ENCODE results near the gene KLHL11. TPM values are rescaled to one million over a fixed set of nuclear protein-coding genes. Genes with fewer than 3 reads are reported as not detected.

Gene KLHL11
- total and polyA plus RNA-seq, 2 experiments from 2014 or later = 8.7 to 25.5 TPM

DNA sequence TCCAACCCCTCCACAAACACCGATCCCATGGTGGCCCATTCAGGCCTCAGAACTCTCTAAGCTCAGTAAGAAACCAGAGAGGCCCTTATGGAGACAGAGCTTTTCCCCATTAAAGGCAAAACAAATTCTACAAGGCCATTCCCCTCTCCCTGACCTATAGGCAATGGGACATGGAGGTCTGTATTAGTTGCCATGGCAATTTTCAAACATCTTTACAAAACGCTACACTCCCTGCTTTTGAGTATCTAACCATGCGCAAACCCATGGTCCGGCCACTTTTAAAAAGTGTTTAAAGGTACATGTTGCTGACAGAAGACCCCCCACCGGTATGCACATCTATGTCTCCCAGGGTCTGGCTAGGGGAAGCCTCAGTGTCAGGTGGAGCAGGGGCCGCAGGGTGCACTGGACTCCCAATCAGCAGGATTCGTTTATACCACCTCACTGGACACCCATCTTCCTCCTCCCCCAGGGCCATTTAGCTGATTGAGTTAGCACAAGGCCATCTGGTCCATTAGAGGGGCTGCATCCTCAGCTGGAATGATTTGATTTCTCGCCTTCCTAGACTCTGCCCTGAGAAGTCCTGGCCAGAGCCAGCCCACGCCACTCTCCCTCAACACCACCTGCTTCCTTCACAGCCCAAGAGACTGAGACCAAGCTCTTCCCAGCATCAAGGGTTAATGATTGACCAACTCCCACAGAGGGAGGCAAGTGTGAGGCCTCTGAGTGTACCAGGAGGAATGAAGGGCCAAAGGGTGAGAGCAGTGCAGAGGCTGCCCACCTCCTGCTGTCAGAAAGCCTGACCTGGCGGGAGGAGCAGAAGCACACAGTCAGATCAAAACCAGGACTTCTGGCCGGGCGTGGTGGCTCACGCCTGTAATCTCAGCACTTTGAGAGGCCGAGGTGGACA lies 42.7 kb upstream of the KLHL11 start (continued):
- TF ChIP-seq, protein P1, sequence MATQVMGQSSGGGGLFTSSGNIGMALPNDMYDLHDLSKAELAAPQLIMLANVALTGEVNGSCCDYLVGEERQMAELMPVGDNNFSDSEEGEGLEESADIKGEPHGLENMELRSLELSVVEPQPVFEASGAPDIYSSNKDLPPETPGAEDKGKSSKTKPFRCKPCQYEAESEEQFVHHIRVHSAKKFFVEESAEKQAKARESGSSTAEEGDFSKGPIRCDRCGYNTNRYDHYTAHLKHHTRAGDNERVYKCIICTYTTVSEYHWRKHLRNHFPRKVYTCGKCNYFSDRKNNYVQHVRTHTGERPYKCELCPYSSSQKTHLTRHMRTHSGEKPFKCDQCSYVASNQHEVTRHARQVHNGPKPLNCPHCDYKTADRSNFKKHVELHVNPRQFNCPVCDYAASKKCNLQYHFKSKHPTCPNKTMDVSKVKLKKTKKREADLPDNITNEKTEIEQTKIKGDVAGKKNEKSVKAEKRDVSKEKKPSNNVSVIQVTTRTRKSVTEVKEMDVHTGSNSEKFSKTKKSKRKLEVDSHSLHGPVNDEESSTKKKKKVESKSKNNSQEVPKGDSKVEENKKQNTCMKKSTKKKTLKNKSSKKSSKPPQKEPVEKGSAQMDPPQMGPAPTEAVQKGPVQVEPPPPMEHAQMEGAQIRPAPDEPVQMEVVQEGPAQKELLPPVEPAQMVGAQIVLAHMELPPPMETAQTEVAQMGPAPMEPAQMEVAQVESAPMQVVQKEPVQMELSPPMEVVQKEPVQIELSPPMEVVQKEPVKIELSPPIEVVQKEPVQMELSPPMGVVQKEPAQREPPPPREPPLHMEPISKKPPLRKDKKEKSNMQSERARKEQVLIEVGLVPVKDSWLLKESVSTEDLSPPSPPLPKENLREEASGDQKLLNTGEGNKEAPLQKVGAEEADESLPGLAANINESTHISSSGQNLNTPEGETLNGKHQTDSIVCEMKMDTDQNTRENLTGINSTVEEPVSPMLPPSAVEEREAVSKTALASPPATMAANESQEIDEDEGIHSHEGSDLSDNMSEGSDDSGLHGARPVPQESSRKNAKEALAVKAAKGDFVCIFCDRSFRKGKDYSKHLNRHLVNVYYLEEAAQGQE (IDR thresholded peaks at IDR 0.05; ENCODE audit: unreplicated experiment) = no peak
- TF ChIP-seq POLR2AphosphoS5 (IDR thresholded peaks at IDR 0.05; ENCODE audit: low read depth) (no peak), CREB1 (CRISPR knock-in tag; IDR thresholded peaks at IDR 0.05; ENCODE audit: low read depth) (no peak), NANOG (IDR thresholded peaks at IDR 0.05; ENCODE audit: borderline replicate concordance) (no peak), STAT1 (IDR thresholded peaks at IDR 0.05; ENCODE audit: unreplicated experiment) (no peak), EZH2 (IDR thresholded peaks at IDR 0.05; ENCODE audit: low read depth, unreplicated experiment) (no peak), EZH2phosphoT487 (IDR thresholded peaks at IDR 0.05; ENCODE audit: unreplicated experiment) (no peak), ZNF331 (CRISPR knock-in tag; IDR thresholded peaks at IDR 0.05; ENCODE audit: low read depth) (no peak)
- TF ChIP-seq, protein P2, sequence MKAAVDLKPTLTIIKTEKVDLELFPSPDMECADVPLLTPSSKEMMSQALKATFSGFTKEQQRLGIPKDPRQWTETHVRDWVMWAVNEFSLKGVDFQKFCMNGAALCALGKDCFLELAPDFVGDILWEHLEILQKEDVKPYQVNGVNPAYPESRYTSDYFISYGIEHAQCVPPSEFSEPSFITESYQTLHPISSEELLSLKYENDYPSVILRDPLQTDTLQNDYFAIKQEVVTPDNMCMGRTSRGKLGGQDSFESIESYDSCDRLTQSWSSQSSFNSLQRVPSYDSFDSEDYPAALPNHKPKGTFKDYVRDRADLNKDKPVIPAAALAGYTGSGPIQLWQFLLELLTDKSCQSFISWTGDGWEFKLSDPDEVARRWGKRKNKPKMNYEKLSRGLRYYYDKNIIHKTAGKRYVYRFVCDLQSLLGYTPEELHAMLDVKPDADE (IDR thresholded peaks at IDR 0.05) = no peak

DNA sequence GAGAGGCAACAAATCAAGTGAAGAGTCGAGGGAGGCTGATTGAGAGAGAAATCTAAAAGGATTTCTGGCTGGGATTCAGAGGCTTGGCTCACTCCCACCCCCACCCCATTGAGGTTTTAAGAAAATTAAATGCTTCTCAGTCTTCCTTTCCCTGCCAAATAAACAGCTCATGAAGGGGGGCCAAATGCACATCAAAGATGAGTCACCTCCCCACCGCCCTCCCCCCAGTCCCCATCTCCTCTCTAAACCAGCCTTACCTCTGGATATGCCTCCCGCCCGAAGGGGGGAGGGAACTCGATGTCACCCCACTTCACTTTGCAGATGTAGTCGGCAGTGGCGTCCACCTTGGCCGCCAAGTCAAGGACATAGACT lies 41.9 kb upstream of the KLHL11 start:
- Histone ChIP-seq H3K9me2 (ENCODE audit: insufficient read depth) (no peaks in the 10 kb centered on the region), H3K4me1 (ENCODE audit: insufficient read depth) (no peaks in the 10 kb centered on the region), H3K27me3 (ENCODE audit: insufficient read depth) (no peaks in the 10 kb centered on the region), H4K20me1 (replicated peaks; ENCODE audit: insufficient read depth) (peaks cover 50% of the 10 kb centered on the region), H2AFZ (no peak overlapping the region), H3K79me2 (replicated peaks; ENCODE audit: insufficient read depth) (peaks cover 45% of the 10 kb centered on the region), H3K4me2 (no peak overlapping the region), H3K4me3 (no peak overlapping the region), H3F3A (replicated peaks; ENCODE audit: low read depth) (peaks cover 33% of the 10 kb centered on the region; the same call in 1 of the 2 replicates), H3K27ac (ENCODE audit: low read depth) (no peak overlapping the region), H3K36me3 (ENCODE audit: insufficient read depth) (peaks cover 71% of the 10 kb centered on the region)
- DNase-seq (ENCODE audit: low spot score) = no peak
- Mint-ChIP-seq H3K27ac (peak overlapping the region; percentile 52), H3K27me3 (ENCODE audit: insufficient read depth, low read depth, poor library complexity) (peaks cover 6% of the 10 kb centered on the region), H3K4me1 (no peaks in the 10 kb centered on the region), H3K9me3 (no peaks in the 10 kb centered on the region), H3K4me3 (no peak overlapping the region), H3K36me3 (ENCODE audit: low read depth) (peaks cover 94% of the 10 kb centered on the region)
- ATAC-seq = no peak
- TF ChIP-seq NANOG (IDR thresholded peaks at IDR 0.05; ENCODE audit: borderline replicate concordance) = no peak
- no peak for TF ChIP-seq ZNF114 (CRISPR knock-in tag; IDR thresholded peaks at IDR 0.05)
- TF ChIP-seq, protein P3, sequence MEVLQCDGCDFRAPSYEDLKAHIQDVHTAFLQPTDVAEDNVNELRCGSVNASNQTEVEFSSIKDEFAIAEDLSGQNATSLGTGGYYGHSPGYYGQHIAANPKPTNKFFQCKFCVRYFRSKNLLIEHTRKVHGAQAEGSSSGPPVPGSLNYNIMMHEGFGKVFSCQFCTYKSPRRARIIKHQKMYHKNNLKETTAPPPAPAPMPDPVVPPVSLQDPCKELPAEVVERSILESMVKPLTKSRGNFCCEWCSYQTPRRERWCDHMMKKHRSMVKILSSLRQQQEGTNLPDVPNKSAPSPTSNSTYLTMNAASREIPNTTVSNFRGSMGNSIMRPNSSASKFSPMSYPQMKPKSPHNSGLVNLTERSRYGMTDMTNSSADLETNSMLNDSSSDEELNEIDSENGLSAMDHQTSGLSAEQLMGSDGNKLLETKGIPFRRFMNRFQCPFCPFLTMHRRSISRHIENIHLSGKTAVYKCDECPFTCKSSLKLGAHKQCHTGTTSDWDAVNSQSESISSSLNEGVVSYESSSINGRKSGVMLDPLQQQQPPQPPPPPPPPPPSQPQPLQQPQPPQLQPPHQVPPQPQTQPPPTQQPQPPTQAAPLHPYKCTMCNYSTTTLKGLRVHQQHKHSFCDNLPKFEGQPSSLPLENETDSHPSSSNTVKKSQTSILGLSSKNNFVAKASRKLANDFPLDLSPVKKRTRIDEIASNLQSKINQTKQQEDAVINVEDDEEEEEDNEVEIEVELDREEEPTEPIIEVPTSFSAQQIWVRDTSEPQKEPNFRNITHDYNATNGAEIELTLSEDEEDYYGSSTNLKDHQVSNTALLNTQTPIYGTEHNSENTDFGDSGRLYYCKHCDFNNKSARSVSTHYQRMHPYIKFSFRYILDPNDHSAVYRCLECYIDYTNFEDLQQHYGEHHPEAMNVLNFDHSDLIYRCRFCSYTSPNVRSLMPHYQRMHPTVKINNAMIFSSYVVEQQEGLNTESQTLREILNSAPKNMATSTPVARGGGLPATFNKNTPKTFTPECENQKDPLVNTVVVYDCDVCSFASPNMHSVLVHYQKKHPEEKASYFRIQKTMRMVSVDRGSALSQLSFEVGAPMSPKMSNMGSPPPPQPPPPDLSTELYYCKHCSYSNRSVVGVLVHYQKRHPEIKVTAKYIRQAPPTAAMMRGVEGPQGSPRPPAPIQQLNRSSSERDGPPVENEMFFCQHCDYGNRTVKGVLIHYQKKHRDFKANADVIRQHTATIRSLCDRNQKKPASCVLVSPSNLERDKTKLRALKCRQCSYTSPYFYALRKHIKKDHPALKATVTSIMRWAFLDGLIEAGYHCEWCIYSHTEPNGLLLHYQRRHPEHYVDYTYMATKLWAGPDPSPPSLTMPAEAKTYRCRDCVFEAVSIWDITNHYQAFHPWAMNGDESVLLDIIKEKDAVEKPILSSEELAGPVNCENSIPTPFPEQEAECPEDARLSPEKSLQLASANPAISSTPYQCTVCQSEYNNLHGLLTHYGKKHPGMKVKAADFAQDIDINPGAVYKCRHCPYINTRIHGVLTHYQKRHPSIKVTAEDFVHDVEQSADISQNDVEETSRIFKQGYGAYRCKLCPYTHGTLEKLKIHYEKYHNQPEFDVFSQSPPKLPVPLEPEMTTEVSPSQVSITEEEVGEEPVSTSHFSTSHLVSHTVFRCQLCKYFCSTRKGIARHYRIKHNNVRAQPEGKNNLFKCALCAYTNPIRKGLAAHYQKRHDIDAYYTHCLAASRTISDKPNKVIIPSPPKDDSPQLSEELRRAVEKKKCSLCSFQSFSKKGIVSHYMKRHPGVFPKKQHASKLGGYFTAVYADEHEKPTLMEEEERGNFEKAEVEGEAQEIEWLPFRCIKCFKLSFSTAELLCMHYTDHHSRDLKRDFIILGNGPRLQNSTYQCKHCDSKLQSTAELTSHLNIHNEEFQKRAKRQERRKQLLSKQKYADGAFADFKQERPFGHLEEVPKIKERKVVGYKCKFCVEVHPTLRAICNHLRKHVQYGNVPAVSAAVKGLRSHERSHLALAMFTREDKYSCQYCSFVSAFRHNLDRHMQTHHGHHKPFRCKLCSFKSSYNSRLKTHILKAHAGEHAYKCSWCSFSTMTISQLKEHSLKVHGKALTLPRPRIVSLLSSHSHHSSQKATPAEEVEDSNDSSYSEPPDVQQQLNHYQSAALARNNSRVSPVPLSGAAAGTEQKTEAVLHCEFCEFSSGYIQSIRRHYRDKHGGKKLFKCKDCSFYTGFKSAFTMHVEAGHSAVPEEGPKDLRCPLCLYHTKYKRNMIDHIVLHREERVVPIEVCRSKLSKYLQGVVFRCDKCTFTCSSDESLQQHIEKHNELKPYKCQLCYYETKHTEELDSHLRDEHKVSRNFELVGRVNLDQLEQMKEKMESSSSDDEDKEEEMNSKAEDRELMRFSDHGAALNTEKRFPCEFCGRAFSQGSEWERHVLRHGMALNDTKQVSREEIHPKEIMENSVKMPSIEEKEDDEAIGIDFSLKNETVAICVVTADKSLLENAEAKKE (CRISPR knock-in tag; IDR thresholded peaks at IDR 0.05) = no peak
- no peak for TF ChIP-seq JUNB (IDR thresholded peaks at IDR 0.05; ENCODE audit: unreplicated experiment)
- no peak for TF ChIP-seq CREB1 (CRISPR knock-in tag; IDR thresholded peaks at IDR 0.05; ENCODE audit: low read depth)
- no peak for TF ChIP-seq POLR2AphosphoS5 (IDR thresholded peaks at IDR 0.05; ENCODE audit: low read depth)
- no peak for TF ChIP-seq ZNF331 (CRISPR knock-in tag; IDR thresholded peaks at IDR 0.05; ENCODE audit: low read depth)
- TF ChIP-seq EZH2 (IDR thresholded peaks at IDR 0.05; ENCODE audit: low read depth, unreplicated experiment) = no peak
